ENCODE measurements around the gene LRP1B.

- no peak for TF ChIP-seq EZH2phosphoT487 (IDR thresholded peaks at IDR 0.05; ENCODE audit: borderline replicate concordance, low read length)
- TF ChIP-seq, protein P1, sequence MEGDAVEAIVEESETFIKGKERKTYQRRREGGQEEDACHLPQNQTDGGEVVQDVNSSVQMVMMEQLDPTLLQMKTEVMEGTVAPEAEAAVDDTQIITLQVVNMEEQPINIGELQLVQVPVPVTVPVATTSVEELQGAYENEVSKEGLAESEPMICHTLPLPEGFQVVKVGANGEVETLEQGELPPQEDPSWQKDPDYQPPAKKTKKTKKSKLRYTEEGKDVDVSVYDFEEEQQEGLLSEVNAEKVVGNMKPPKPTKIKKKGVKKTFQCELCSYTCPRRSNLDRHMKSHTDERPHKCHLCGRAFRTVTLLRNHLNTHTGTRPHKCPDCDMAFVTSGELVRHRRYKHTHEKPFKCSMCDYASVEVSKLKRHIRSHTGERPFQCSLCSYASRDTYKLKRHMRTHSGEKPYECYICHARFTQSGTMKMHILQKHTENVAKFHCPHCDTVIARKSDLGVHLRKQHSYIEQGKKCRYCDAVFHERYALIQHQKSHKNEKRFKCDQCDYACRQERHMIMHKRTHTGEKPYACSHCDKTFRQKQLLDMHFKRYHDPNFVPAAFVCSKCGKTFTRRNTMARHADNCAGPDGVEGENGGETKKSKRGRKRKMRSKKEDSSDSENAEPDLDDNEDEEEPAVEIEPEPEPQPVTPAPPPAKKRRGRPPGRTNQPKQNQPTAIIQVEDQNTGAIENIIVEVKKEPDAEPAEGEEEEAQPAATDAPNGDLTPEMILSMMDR (IDR thresholded peaks at IDR 0.05; ENCODE audit: low read depth, low read length, poor library complexity, severe bottlenecking): no peak
Measured at GRCh38 chr2:140698636-140699035, 1432.2 kb downstream of the LRP1B start.
